GM23248 (cell line): ENCODE data around the gene SNAI3.

Experiments used
- EZH2 ChIP-seq: fragments of 200-600 bp; sonication (generic); IDR thresholded peaks from 2 replicates; pipeline ENCODE4 v1.6.1; 2018; ENCODE audit warnings: antibody characterized with exemption, mild to moderate bottlenecking; ENCODE audit not compliant: insufficient read depth, poor library complexity, severe bottlenecking
- EZH2phosphoT487 ChIP-seq: fragments of 200-600 bp; sonication (generic); IDR thresholded peaks from 2 replicates; pipeline ENCODE4 v1.6.1; 2018; ENCODE audit warnings: antibody characterized with exemption, moderate library complexity, mild to moderate bottlenecking, low read depth; ENCODE audit not compliant: insufficient read depth

DNA sequence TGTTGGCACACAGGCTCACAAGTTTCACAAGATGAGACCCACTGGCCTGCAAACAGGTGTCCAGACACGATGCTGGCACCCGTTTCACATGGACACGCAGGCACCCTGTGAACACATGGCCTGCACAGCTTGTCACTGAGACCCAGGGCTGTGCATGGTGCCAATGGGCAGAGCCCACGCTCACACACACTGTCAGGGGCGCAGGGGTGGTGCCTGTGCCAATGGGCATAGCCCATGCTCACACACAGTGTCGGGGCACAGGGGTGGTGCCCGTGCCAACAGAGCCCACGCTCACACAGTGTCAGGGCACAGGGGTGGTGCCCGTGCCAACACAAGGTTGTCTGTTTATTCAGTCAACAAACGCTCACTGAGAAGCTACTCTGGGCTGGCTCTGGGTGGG lies 49.3 kb upstream of the SNAI3 start:
- TF ChIP-seq EZH2: no peak
- TF ChIP-seq EZH2phosphoT487: no peak
